Measurements from ENCODE around the gene NCR3LG1.

DNA sequence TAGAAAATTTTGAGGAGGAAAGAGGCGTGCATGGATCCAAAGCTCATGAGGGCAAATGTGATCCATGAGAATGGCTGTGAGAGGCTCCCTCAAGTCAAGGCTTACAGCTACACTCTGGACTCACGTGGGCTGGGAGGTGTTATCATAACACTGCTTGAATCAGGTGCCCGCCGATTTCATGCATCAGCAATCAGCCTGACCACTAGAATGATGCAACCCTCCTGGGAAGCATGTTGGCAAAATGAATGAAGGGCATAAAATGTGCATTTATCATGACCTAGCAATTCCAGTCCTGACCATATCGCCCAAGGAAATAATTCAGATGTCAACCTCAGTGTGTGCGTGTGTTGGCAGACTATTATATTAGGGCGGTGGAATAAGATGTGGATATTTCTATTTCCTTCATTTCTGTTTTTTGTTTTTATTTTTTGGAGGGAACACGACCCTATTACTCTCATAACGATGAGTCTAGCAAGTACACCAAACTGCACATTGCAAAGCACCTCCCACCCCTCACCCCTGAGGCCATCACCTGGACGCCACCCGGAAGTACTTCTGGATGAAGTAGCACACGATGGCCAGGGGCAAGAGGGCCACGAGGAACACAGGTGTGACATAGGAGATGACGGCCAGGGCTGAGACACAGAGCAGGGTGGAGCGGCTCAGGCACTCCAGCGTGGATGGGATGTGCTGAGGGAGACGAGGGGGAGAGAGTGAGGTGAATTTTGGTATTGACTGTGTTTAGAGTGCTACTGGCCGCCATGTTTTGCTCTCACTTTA lies 52.6 kb downstream of the NCR3LG1 start:
- TF ChIP-seq, protein P1, sequence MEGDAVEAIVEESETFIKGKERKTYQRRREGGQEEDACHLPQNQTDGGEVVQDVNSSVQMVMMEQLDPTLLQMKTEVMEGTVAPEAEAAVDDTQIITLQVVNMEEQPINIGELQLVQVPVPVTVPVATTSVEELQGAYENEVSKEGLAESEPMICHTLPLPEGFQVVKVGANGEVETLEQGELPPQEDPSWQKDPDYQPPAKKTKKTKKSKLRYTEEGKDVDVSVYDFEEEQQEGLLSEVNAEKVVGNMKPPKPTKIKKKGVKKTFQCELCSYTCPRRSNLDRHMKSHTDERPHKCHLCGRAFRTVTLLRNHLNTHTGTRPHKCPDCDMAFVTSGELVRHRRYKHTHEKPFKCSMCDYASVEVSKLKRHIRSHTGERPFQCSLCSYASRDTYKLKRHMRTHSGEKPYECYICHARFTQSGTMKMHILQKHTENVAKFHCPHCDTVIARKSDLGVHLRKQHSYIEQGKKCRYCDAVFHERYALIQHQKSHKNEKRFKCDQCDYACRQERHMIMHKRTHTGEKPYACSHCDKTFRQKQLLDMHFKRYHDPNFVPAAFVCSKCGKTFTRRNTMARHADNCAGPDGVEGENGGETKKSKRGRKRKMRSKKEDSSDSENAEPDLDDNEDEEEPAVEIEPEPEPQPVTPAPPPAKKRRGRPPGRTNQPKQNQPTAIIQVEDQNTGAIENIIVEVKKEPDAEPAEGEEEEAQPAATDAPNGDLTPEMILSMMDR (IDR thresholded peaks at IDR 0.05; ENCODE audit: low read depth, low read length, poor library complexity, severe bottlenecking): no peak
- TF ChIP-seq EZH2phosphoT487 (IDR thresholded peaks at IDR 0.05; ENCODE audit: borderline replicate concordance, low read length): no peak
